ENCODE measurements around the gene S100A7. TPM values are rescaled to one million over a fixed set of nuclear protein-coding genes. Genes with fewer than 3 reads are reported as not detected.

Gene S100A7
- total RNA-seq: not detected in 2 replicates

DNA sequence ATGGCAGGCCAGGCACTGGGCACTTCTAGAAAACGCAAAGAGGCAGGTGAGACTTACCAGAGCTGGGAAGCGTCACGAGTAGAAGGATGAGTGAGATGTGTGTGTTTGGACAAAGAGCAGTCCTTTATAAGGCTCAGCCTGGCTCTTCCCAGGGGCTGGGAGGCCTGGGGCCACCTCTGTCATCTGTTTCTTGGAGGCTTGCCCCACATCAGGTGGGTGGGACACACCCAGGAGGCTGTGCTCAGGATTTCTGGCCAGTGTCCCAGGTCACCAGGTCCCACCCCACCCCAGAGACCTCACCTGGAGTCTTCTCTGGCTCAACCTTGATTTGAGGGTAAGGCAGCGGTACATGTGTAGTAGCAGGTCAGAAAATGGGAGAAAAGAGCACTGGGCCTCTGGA, at the start of gene S100A7:
S100A7 (minus strand) TSS at position 101 of the 400 bp plus-strand sequence. CDS start 1,638 bp downstream, outside the sequence.

DNA sequence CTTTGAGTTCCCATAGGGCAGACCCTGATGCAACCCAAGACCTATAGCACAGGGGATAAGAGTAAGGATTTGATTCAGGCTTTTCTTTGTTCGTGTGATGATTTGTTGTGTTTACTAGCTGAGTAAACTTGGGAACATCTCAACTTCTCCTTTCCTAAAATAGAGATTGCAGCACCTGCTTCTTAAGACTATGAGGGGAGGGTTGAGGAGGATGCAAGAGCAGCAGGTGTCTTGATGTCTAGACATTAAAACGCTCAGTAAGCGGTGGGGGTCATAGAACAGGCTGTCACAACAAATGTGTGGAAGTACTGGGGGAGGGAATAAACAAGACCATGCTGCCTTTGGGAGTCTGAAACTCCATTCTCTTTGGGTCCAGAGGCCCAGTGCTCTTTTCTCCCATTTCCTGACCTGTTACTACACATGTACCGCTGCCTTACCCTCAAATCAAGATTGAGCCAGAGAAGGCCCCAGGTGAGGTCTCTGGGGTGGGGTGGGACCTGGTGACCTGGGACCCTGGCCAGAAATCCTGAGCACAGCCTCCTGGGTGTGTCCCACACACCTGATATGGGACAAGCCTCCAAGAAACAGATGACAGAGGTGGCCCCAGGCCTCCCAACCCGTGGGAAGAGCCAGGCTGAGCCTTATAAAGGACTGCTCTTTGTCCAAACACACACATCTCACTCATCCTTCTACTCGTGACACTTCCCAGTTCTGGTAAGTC, 44.4 kb downstream of the S100A7 start, which contains the start of gene S100A7A:
S100A7A (plus strand) TSS at position 671 of the 721 bp plus-strand sequence. CDS start 1,563 bp downstream, outside the sequence.

Other genes starting within 250 kb of the S100A7 start
- not detected in 2 replicates for gene PRR9, start 243.1 kb downstream of the S100A7 start, total RNA-seq
- gene LORICRIN, start 201.0 kb downstream of the S100A7 start, total RNA-seq: not detected in 2 replicates
- not detected in 2 replicates for gene PGLYRP3, start 147.7 kb downstream of the S100A7 start, total RNA-seq
- gene PGLYRP4, start 111.8 kb downstream of the S100A7 start, total RNA-seq: not detected in 2 replicates
- gene S100A9, start 102.8 kb downstream of the S100A7 start, total RNA-seq: 1.1 and 2.5 TPM in 2 replicates
- not detected in 2 replicates for gene S100A12, start 85.0 kb downstream of the S100A7 start, total RNA-seq
- 0.32 TPM in 1 of 2 replicates, not detected in the other for gene S100A8, start 69.6 kb downstream of the S100A7 start, total RNA-seq
- not detected in 2 replicates for gene S100A7A, start 44.1 kb downstream of the S100A7 start, total RNA-seq
- gene S100A6, start 75.3 kb upstream of the S100A7 start, total RNA-seq: 4,155 and 5,808 TPM in 2 replicates
- 0.77 TPM in 1 of 2 replicates, not detected in the other for gene S100A5, start 80.3 kb upstream of the S100A7 start, total RNA-seq
- 471 and 540 TPM in 2 replicates for gene S100A4, start 85.2 kb upstream of the S100A7 start, total RNA-seq
- 4.3 and 9.6 TPM in 2 replicates for gene S100A3, start 88.6 kb upstream of the S100A7 start, total RNA-seq
- gene S100A2, start 105.2 kb upstream of the S100A7 start, total RNA-seq: 3.6 and 3.8 TPM in 2 replicates
- gene S100A16, start 152.5 kb upstream of the S100A7 start, total RNA-seq: 140 and 155 TPM in 2 replicates
- gene S100A14, start 155.7 kb upstream of the S100A7 start, total RNA-seq: 0.47 and 2.1 TPM in 2 replicates
- gene S100A13, start 166.9 kb upstream of the S100A7 start, total RNA-seq: 275 and 496 TPM in 2 replicates
- gene S100A1, start 167.8 kb upstream of the S100A7 start, total RNA-seq: 0.63 TPM in 1 of 2 replicates, not detected in the other
- gene CHTOP, start 173.4 kb upstream of the S100A7 start, total RNA-seq: 20.6 and 25.7 TPM in 2 replicates
- gene SNAPIN, start 198.1 kb upstream of the S100A7 start, total RNA-seq: 42.7 and 50.9 TPM in 2 replicates
- gene ILF2, start 210.3 kb upstream of the S100A7 start, total RNA-seq: 140 and 148 TPM in 2 replicates
- gene NPR1, start 218.0 kb upstream of the S100A7 start, total RNA-seq: 1.9 and 9.4 TPM in 2 replicates

Measured in bronchial smooth muscle cell (primary cell).